Esophagus squamous epithelium (tissue), 5 donors: Measurements from ENCODE around the gene FOSB. TPM values are rescaled to one million over a fixed set of nuclear protein-coding genes. Genes with fewer than 3 reads are reported as not detected.
"Not testable (repeated sequence)": the region's sequence is repeated elsewhere in the genome, so short reads cannot be mapped to it uniquely, and the experiment has no call there.

ENCODE experiments used
- DNase-seq: peaks from one replicate; lab custom pipeline; 2025; lab: John Stamatoyannopoulos, UW
- H3K27ac ChIP-seq, 4 donors: fragments of 200-600 bp; sonication (generic); one replicate each; pipeline ENCODE4 v1.5.1; 2016 to 2019; ENCODE audit warnings: mild to moderate bottlenecking in 1 of 4
- H3K27me3 ChIP-seq, 4 donors: fragments of 200-600 bp; sonication (generic); 1 replicate in 3 of 4; 2 replicates in 1 of 4; pipeline versions ENCODE4 v1.5.1 to v1.6.0; 2017 to 2021; ENCODE audit warnings: antibody characterized with exemption in 1 of 4
- H3K36me3 ChIP-seq, 3 donors: fragments of 200-600 bp; sonication (generic); one replicate each; pipeline ENCODE4 v1.5.1; 2016 to 2019
- H3K4me1 ChIP-seq, 3 donors: fragments of 200-600 bp; sonication (generic); one replicate each; pipeline ENCODE4 v1.5.1; 2017 to 2019
- H3K4me3 ChIP-seq, 4 donors: fragments of 200-600 bp; sonication (generic); 1 replicate in 3 of 4; 2 replicates in 1 of 4; pipeline ENCODE4 v1.5.1; 2016 to 2019; ENCODE audit warnings: mild to moderate bottlenecking in 2 of 4, moderate library complexity in 1 of 4
- H3K9me3 ChIP-seq, 3 donors: fragments of 200-600 bp; sonication (generic); one replicate each; pipeline ENCODE4 v1.5.1; 2016 to 2019
- POLR2A ChIP-seq, 4 donors: fragments of 450-650 bp; IDR thresholded peaks; one replicate each; pipeline ENCODE4 v1.6.1; 2017; ENCODE audit warnings: antibody characterized with exemption in 4 of 4, mild to moderate bottlenecking in 4 of 4, moderate library complexity in 3 of 4
- WGBS, 2 donors: methylation state at CpG; one replicate each; pipeline ENCODE4 v1.1.5; 2018; 5-methylcytosine and 5-hydroxymethylcytosine counted together
- intact Hi-C: fragments of 100-400 bp; cut with DNase I; formaldehyde crosslinking; loops from one replicate; pipeline ENCODE4 v1.15.0; 2022
- total RNA-seq, 4 donors: library from RNA; depleted of rRNA; stranded (reverse); fragments of >200 nt; gene quantifications; one replicate each; pipeline ENCODE4 v1.1.0, GENCODE V29; 2016
- TF ChIP-seq, protein P1 (sequence below), 6 experiments: fragments of 450-650 bp in 4 of 6; fragments of 200-600 bp in 2 of 6; sonication (generic) in 2 of 6; IDR thresholded peaks; one replicate each; pipeline ENCODE4 v1.5.1; 2016 to 2019; ENCODE audit warnings: antibody characterized with exemption in 6 of 6, mild to moderate bottlenecking in 4 of 6, moderate library complexity in 4 of 6
- donor health status: DM: yes; HTN: yes; CAD: no.

The FOSB gene
- total RNA-seq, 4 donors from 2014 or later = 1.7 to 4.6 (median 2.5) TPM

DNA sequence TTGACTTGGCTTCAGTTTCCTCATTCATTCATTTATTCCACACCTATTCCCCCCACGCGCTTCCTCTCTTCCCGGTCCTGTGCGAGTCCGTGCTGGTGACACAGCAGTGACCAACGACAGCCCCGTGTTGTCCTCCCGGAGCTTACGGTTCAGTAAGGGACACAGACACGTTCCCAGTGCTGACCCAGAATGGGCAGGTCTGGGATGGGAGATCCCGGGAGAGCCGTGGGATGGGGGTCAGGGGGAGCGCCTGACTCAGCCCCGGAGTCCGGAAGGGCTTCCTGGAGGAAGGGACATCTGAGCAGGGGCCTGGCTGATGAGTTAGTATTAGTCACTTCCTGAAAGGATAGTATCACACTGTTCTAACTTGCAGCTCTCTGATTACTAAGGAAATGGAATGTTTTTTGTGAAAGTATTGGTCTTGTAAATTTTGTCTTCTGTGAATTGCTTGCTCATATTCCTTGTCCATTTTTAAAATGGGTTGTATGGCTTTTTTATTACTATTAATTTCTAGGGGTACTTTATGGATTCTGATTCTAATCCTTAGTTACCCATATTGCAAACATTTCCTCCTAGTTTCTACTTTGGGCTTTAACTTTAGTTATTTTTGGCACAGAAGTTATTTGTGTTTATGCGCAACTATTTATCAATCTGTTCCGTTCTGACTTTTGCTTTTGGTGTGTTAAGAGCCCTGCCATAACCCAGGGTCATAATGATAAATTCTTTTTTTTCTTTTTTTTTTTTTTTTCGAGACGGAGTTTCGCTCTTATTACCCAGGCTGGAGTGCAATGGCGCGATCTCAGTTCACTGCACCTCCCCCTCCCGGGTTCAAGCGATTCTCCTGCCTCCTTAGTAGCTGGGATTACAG is 43.4 kb upstream of the FOSB start:
- Histone ChIP-seq H3K27ac (peak overlapping the region; percentile 91 to 97 (median 94)), H3K36me3 (peaks cover 0 to 32% (median 4%) of the 10 kb centered on the region in 3 donors), H3K27me3 (peaks cover 0 to 8% (median 0%) of the 10 kb centered on the region in 4 donors), H3K4me1 (peaks cover 26 to 94% (median 28%) of the 10 kb centered on the region in 3 donors), H3K9me3 (no peaks in the 10 kb centered on the region), H3K4me3 (peak overlapping the region; percentile 60 to 70 (median 65))
- no peak for DNase-seq
- TF ChIP-seq, protein P1, sequence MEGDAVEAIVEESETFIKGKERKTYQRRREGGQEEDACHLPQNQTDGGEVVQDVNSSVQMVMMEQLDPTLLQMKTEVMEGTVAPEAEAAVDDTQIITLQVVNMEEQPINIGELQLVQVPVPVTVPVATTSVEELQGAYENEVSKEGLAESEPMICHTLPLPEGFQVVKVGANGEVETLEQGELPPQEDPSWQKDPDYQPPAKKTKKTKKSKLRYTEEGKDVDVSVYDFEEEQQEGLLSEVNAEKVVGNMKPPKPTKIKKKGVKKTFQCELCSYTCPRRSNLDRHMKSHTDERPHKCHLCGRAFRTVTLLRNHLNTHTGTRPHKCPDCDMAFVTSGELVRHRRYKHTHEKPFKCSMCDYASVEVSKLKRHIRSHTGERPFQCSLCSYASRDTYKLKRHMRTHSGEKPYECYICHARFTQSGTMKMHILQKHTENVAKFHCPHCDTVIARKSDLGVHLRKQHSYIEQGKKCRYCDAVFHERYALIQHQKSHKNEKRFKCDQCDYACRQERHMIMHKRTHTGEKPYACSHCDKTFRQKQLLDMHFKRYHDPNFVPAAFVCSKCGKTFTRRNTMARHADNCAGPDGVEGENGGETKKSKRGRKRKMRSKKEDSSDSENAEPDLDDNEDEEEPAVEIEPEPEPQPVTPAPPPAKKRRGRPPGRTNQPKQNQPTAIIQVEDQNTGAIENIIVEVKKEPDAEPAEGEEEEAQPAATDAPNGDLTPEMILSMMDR (IDR thresholded peaks at IDR 0.05) = no peak
- TF ChIP-seq POLR2A (IDR thresholded peaks at IDR 0.05) = no peak
- intact Hi-C loops = no loop called here
- WGBS, 2 donors = 3 to 5% methylated on average over 13 to 17 of the region's 24 CpGs

DNA sequence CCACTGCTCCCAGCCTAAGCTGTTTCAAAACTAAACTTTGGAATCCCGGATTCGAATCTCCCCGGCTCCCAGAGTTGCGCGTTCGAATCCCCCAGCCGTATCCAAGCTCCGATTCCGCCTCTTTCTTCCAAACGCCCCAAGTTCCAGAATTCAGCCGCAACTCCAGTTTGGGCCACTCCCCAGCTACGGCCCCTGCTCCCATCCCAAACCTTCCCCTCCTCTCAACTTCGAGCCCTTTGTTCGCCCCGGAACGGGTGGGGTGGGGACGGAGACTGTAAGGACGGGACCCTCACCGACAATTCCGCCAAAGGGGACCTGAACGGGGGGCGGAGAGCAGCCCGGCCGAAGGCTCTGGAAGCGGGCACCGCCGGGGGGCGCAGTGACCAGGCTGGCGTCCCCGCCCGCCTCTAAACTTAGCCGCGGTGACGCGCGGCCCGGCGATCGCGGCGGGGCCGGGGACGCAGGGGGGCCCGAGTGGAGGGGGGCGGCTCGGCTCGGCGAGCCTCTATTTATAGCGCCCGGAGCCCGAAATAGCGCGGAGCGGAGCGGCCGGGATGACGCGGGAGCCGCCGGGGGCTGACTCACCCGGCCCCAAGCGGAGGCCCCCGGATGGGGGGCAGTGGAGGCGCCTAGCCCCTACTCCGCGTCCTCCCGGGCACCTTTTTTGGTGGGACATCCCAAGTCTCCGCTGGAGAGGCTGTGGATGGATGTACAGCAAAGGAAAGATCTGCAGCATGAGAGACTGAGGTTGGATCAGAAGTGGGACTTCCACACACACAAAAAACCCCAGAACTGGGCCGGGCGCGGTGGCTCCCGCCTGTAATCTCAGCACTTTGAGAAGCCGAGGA is 39.2 kb upstream of the FOSB start:
- Histone ChIP-seq H3K4me1 (peaks cover 11 to 56% (median 18%) of the 10 kb centered on the region in 3 donors), H3K27me3 (peaks cover 0 to 8% (median 0%) of the 10 kb centered on the region in 4 donors), H3K36me3 (no peaks in the 10 kb centered on the region), H3K9me3 (no peaks in the 10 kb centered on the region), H3K27ac (peak overlapping the region; percentile 38 to 88 (median 82)), H3K4me3 (peak overlapping the region; percentile 20 to 69 (median 53))
- 9 to 15% methylated on average over 5 to 22 of the region's 73 CpGs for WGBS, 2 donors
- intact Hi-C loops = no loop called here
- TF ChIP-seq, protein P1 (IDR thresholded peaks at IDR 0.05) = peak in 3 of 6 experiments; percentile 10 to 33 (median 24)
- peak in 1 of 4 donors; percentile 13 for TF ChIP-seq POLR2A (IDR thresholded peaks at IDR 0.05)
- no peak for DNase-seq

DNA sequence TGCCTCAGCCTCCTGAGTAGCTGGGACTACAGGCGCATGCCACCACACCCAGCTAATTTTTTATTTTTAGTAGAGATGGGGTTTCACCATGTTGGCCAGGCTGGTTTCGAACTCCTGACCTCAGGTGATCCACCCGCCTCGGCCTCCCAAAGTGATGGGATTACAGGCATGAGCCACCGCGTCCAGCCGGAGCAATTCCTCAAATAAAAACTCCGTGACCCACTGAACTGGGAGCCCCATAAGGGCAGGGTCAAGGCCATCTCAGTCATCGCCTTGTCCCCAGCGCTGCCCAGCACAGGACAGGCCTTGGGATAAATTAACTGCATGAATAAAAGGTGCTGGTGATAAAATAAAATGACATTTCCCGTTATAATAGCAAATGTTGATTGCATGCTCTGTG is 37.9 kb upstream of the FOSB start:
- H3K36me3 ChIP-seq, H3K4me3 ChIP-seq, H3K27me3 ChIP-seq, intact Hi-C loops, H3K9me3 ChIP-seq, DNase-seq: not testable (repeated sequence)
- Histone ChIP-seq H3K27ac (peak overlapping the region in 2 of 4 donors; percentile 28 to 82), H3K4me1 (peaks cover 11 to 43% (median 13%) of the 10 kb centered on the region in 3 donors)
- 80 to 83% methylated on average over 5 to 6 of the region's 11 CpGs for WGBS, 2 donors

- H3K36me3 ChIP-seq, H3K9me3 ChIP-seq, H3K27ac ChIP-seq, intact Hi-C loops, DNase-seq, H3K27me3 ChIP-seq, H3K4me3 ChIP-seq: not testable (repeated sequence)
- 46 to 50% methylated on average over 8 of the region's 9 CpGs for WGBS, 2 donors
- H3K4me1 ChIP-seq = peaks cover 11 to 34% (median 13%) of the 10 kb centered on the region in 3 donors
These were observed 36.8 kb upstream of the FOSB start for GRCh38 chr19:45431008-45431407.

DNA sequence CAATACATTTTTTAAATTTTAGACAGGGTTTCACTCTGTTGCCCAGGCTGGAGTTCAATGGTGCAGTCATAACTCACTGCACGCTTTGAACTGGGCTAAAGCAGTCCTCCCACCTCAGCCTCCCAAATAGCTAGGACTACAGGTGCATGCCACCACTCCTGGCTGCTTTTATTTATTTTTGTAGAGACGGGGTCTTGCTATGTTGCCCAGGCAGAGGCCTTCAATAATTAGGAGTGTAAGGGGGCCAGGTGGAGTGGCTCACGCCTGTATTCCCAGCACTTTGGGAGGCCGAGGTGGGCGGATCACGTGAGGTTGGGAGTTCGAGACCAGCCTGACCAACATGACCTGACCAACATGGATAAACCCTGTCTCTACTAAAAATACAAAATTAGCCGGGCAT is 35.3 kb upstream of the FOSB start:
- DNase-seq, H3K9me3 ChIP-seq, H3K36me3 ChIP-seq, H3K27ac ChIP-seq, H3K4me3 ChIP-seq, H3K27me3 ChIP-seq, intact Hi-C loops: not testable (repeated sequence)
- WGBS, 2 donors = 82 to 85% methylated on average over 3 to 8 of the region's 8 CpGs
- peaks cover 9 to 18% (median 11%) of the 10 kb centered on the region in 3 donors for H3K4me1 ChIP-seq

GRCh38 chr19:45437328-45437727 is 30.5 kb upstream of the FOSB start:
- H3K36me3 ChIP-seq = no peaks in the 10 kb centered on the region
- H3K4me1 ChIP-seq = peaks cover 0 to 20% (median 8%) of the 10 kb centered on the region in 3 donors
- no peak overlapping the region for H3K4me3 ChIP-seq
- no peak overlapping the region for H3K27ac ChIP-seq
- no peaks in the 10 kb centered on the region for H3K9me3 ChIP-seq
- intact Hi-C loops = no loop called here
- no peak for DNase-seq
- H3K27me3 ChIP-seq = no peaks in the 10 kb centered on the region
- no peak for TF ChIP-seq POLR2A (IDR thresholded peaks at IDR 0.05)
- TF ChIP-seq, protein P1 (IDR thresholded peaks at IDR 0.05) = no peak
- 89 to 92% methylated on average over 3 of the region's 3 CpGs for WGBS, 2 donors
